Kidney tubule cell (primary cell): ENCODE results near the gene ADCY9.
A peak's percentile ranks its signal among the peaks of the same experiment; 100 is the strongest.

Experiments used
- DNase-seq: peaks from one replicate; pipeline ENCODE4 v3.0.0-alpha.2; 2018; ENCODE audit warnings: low spot score

Gene ADCY9

GRCh38 chr16:4032768-4033167, 83.5 kb downstream of the ADCY9 start:
- peak; percentile 60 for DNase-seq

- DNase-seq = no peak
These were observed 88.1 kb downstream of the ADCY9 start for GRCh38 chr16:4028144-4028543.

- DNase-seq = no peak
These were observed 89.4 kb downstream of the ADCY9 start for GRCh38 chr16:4026854-4027253.

GRCh38 chr16:4025428-4025827, 90.8 kb downstream of the ADCY9 start:
- DNase-seq = no peak

GRCh38 chr16:4021916-4022315, 94.3 kb downstream of the ADCY9 start:
- DNase-seq = no peak

- DNase-seq = peak; percentile 80
These were observed 95.0 kb downstream of the ADCY9 start for GRCh38 chr16:4021070-4021779.

GRCh38 chr16:4019371-4019791, 96.9 kb downstream of the ADCY9 start:
- peak; percentile 51 for DNase-seq

- DNase-seq = peak; percentile 68
These were observed 97.9 kb downstream of the ADCY9 start for GRCh38 chr16:4018391-4018790.

- no peak for DNase-seq
These were observed 98.4 kb downstream of the ADCY9 start for GRCh38 chr16:4017807-4018206.

GRCh38 chr16:4016658-4017057, 99.6 kb downstream of the ADCY9 start:
- DNase-seq = no peak

- DNase-seq = no peak
These were observed 100.3 kb downstream of the ADCY9 start for GRCh38 chr16:4016005-4016352.

- DNase-seq = peak; percentile 69
These were observed 100.8 kb downstream of the ADCY9 start for GRCh38 chr16:4015275-4016004.

GRCh38 chr16:4011940-4012629, 104.2 kb downstream of the ADCY9 start:
- DNase-seq = no peak

GRCh38 chr16:4011225-4011939, 104.9 kb downstream of the ADCY9 start:
- DNase-seq = peak; percentile 59

GRCh38 chr16:4010225-4011158, 105.8 kb downstream of the ADCY9 start:
- peak; percentile 38 for DNase-seq

GRCh38 chr16:4009177-4009576, 107.1 kb downstream of the ADCY9 start:
- DNase-seq = no peak

GRCh38 chr16:4008116-4008515, 108.1 kb downstream of the ADCY9 start:
- DNase-seq = no peak

GRCh38 chr16:4006397-4006999, 109.7 kb downstream of the ADCY9 start:
- no peak for DNase-seq

- no peak for DNase-seq
These were observed 110.5 kb downstream of the ADCY9 start for GRCh38 chr16:4005731-4006130.

- no peak for DNase-seq
These were observed 111.0 kb downstream of the ADCY9 start for GRCh38 chr16:4005281-4005680.

- no peak for DNase-seq
These were observed 112.0 kb downstream of the ADCY9 start for GRCh38 chr16:4004206-4004605.
